GM12878 (cell line): Measurements from ENCODE around the gene VWA7. TPM values are rescaled to one million over a fixed set of nuclear protein-coding genes. Genes with fewer than 3 reads are reported as not detected.

Source experiments
- BHLHE40 ChIP-seq, 2 experiments: fragments of 450-650 bp in 1 of 2; IDR thresholded peaks; 2 replicates each; pipeline ENCODE4 v1.6.1; 2011 to 2017; ENCODE audit warnings: low read depth in 2 of 2, borderline replicate concordance in 1 of 2, improper control_type of control experiment in 1 of 2, low read length in 1 of 2, mild to moderate bottlenecking in 1 of 2
- CEBPB ChIP-seq, 2 experiments: fragments of 150-350 bp in 1 of 2; IDR thresholded peaks; 2 replicates each; pipeline ENCODE4 v1.6.1; 2012 to 2014; ENCODE audit warnings: low read depth in 2 of 2, low read length in 2 of 2, borderline replicate concordance in 1 of 2, inconsistent platforms in 1 of 2
- CHD4 ChIP-seq: fragments of 200-600 bp; sonication (generic); IDR thresholded peaks from 2 replicates; pipeline ENCODE4 v1.6.1; 2016; ENCODE audit warnings: mild to moderate bottlenecking
- CREB1 ChIP-seq: IDR thresholded peaks from 2 replicates; pipeline ENCODE4 v1.6.1; 2012; ENCODE audit warnings: low read depth, mild to moderate bottlenecking, inconsistent platforms
- ELK1 ChIP-seq: IDR thresholded peaks from 2 replicates; pipeline ENCODE4 v1.6.1; 2012; ENCODE audit warnings: low read depth, low read length, improper control_type of control experiment
- FOS ChIP-seq: IDR thresholded peaks from 3 replicates; pipeline ENCODE4 v1.6.1; 2011; ENCODE audit warnings: borderline replicate concordance; ENCODE audit not compliant: insufficient read length; ENCODE audit errors: extremely low read depth
- GABPA ChIP-seq: IDR thresholded peaks from 2 replicates; pipeline ENCODE4 v1.6.1; 2014; ENCODE audit warnings: antibody characterized with exemption, low read depth, mild to moderate bottlenecking, inconsistent platforms
- IRF4 ChIP-seq: IDR thresholded peaks from 2 replicates; pipeline ENCODE4 v1.6.1; 2011; ENCODE audit warnings: low read depth, low read length
- MEF2A ChIP-seq: IDR thresholded peaks from 2 replicates; pipeline ENCODE4 v1.6.1; 2011; ENCODE audit warnings: low read depth, mild to moderate bottlenecking, low read length, moderate library complexity; ENCODE audit not compliant: insufficient read depth
- MTA2 ChIP-seq: fragments of 450-650 bp; IDR thresholded peaks from 2 replicates; pipeline ENCODE4 v1.6.1; 2016; ENCODE audit warnings: low read depth, mild to moderate bottlenecking, moderate library complexity
- MYB ChIP-seq: fragments of 150-350 bp; IDR thresholded peaks from 2 replicates; pipeline ENCODE4 v1.6.1; 2014; ENCODE audit warnings: mild to moderate bottlenecking, low read depth, low read length, borderline replicate concordance
- NFIC ChIP-seq: IDR thresholded peaks from 2 replicates; pipeline ENCODE4 v1.6.1; 2012; ENCODE audit warnings: low read depth, mild to moderate bottlenecking, inconsistent platforms, low read length, moderate library complexity
- PKNOX1 ChIP-seq: fragments of 450-650 bp; IDR thresholded peaks from 2 replicates; pipeline ENCODE4 v1.6.1; 2016; ENCODE audit warnings: mild to moderate bottlenecking
- PML ChIP-seq: IDR thresholded peaks from 2 replicates; pipeline ENCODE4 v1.6.1; 2012; ENCODE audit warnings: low read length, inconsistent platforms
- RBBP5 ChIP-seq: fragments of 200-600 bp; sonication (generic); conservative IDR thresholded peaks from 2 replicates; pipeline ENCODE4 v1.6.1; 2016
- RELA ChIP-seq: fragments of 450-650 bp; IDR thresholded peaks from 2 replicates; pipeline ENCODE4 v1.8.0; 2014; ENCODE audit warnings: borderline replicate concordance; ENCODE audit not compliant: partially characterized antibody
- REST ChIP-seq: IDR thresholded peaks from 2 replicates; pipeline ENCODE4 v1.6.1; 2012; ENCODE audit warnings: mild to moderate bottlenecking, low read depth, low read length
- SPI1 ChIP-seq: IDR thresholded peaks from 2 replicates; pipeline ENCODE4 v1.6.1; 2011; ENCODE audit warnings: low read depth, mild to moderate bottlenecking, low read length, moderate library complexity, borderline replicate concordance; ENCODE audit not compliant: insufficient read depth
- STAT3 ChIP-seq: IDR thresholded peaks from 2 replicates; pipeline ENCODE4 v1.6.1; 2011; ENCODE audit warnings: low read depth, low read length, improper control_type of control experiment
- SUPT20H ChIP-seq: IDR thresholded peaks from 2 replicates; pipeline ENCODE4 v1.6.1; 2011; ENCODE audit warnings: low read depth, mild to moderate bottlenecking, low read length, moderate library complexity, borderline replicate concordance; ENCODE audit not compliant: control insufficient read depth
- USF1 ChIP-seq: IDR thresholded peaks from 2 replicates; pipeline ENCODE4 v1.6.1; 2011; ENCODE audit warnings: borderline replicate concordance, low read depth, mild to moderate bottlenecking, moderate library complexity, mixed read lengths, low read length; ENCODE audit not compliant: insufficient read depth; ENCODE audit errors: extremely low read length
- ZBTB33 ChIP-seq: fragments of 450-650 bp; IDR thresholded peaks from 2 replicates; pipeline ENCODE4 v1.6.1; 2017; ENCODE audit warnings: mild to moderate bottlenecking
- ZZZ3 ChIP-seq: IDR thresholded peaks from 2 replicates; pipeline ENCODE4 v1.6.1; 2011; ENCODE audit warnings: low read depth; ENCODE audit not compliant: control insufficient read depth, insufficient read length
- polyA plus RNA-seq, 11 experiments: library from polyadenylated mRNA; depleted of rRNA in 4 of 11; unstranded in 6 of 11; stranded (reverse) in 5 of 11; fragments of >200 nt; fragmentation: Nextera tagmentation in 4 of 11; fragmentation: Illumina TruSeq in 1 of 11; extraction: Ambion mirVana in 4 of 11; extraction: Trizol in 1 of 11; gene quantifications; 1 replicate in 1 of 11; 2 replicates in 10 of 11; pipeline versions ENCODE4 v1.2.1 to v1.2.3, GENCODE V29; 2011 to 2016; ENCODE audit warnings: inconsistent platforms in 2 of 11, missing spikeins in 2 of 11, low read depth in 1 of 11
- total RNA-seq, 4 experiments: library from RNA; depleted of rRNA in 3 of 4; stranded (reverse); fragments of >200 nt in 3 of 4; fragmentation: Illumina TruSeq in 1 of 4; extraction: Trizol in 1 of 4; gene quantifications; 2 replicates each; pipeline versions ENCODE4 v1.2.1 to v1.2.3, GENCODE V29; 2013 to 2021

The VWA7 gene
- total and polyA plus RNA-seq, 10 of the 15 experiments (the other 5 are each of a cell fraction or from before 2014, with no cell fraction given): 0.11 to 3.1 (median 1.2) TPM; not detected in 1

- no peak for TF ChIP-seq ZBTB33
- TF ChIP-seq CEBPB (IDR thresholded peaks at IDR 0.05; ENCODE audit: borderline replicate concordance in 1 of 2, low read depth in 2 of 2, low read length in 2 of 2): no peak
- TF ChIP-seq FOS: no peak
- no peak for TF ChIP-seq REST
- no peak for TF ChIP-seq IRF4
- no peak for TF ChIP-seq SPI1
- peak; percentile 35 for TF ChIP-seq MTA2
- TF ChIP-seq BHLHE40 (IDR thresholded peaks at IDR 0.05; ENCODE audit: borderline replicate concordance in 1 of 2, low read depth in 2 of 2, low read length in 1 of 2): no peak
- no peak; the same call in 1 of the 2 replicates for TF ChIP-seq PML
- TF ChIP-seq RBBP5: no peak
- no peak for TF ChIP-seq SUPT20H
- no peak for TF ChIP-seq CREB1
- TF ChIP-seq CHD4: no peak
- peak; percentile 90 for TF ChIP-seq MYB
- TF ChIP-seq ZZZ3: no peak
- TF ChIP-seq PKNOX1: no peak
- TF ChIP-seq STAT3: no peak
- TF ChIP-seq ELK1: no peak
- TF ChIP-seq RELA: peak; percentile 36
- no peak for TF ChIP-seq MEF2A
- TF ChIP-seq NFIC: no peak
- TF ChIP-seq USF1: no peak
- no peak for TF ChIP-seq GABPA
These were observed 49.7 kb upstream of the VWA7 start (continued) for GRCh38 chr6:31826793-31827285.
